Measurements from ENCODE around the gene UPK1B.
A peak's percentile ranks its signal among the peaks of the same experiment; 100 is the strongest.
"Not testable (repeated sequence)": the region's sequence is repeated elsewhere in the genome, so short reads cannot be mapped to it uniquely, and the experiment has no call there.

UPK1B gene

DNA sequence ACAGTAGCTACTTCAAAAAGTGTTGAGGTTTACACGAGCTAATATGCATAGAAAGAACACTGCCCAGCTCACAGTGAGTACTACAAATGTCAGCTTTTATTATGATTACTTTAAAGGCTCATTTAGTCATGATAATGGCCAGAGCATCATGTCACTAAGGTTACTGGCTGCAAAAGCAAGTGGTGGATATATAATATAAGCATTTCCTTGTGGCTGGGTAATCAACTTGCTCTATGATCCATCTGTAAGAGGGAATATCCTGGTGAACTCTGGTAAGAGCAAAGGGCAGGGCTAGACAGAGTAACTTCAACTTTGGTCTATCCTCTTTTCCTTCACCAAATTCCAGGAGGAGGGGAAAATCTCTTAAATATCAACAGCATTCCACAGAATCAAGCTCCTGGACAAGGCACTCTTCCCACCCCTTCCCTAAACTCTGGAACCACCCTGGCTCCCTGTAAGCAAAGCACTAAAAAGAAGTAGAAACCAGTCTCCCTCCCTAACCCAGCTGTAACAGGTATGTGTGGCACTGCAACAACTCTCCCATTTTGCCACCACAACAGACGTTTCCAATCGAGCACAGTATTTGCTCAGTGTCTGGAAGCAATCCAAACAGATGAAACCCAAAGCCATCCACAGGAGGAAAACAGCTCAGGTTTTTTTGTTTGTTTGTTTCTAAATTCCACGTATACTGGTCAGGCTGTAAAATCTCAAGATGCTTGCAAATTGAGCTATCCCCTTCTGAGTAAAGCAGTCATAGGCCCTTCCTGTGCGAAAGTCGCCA lies 53.9 kb downstream of the UPK1B start:
- DNase-seq: no peak

DNA sequence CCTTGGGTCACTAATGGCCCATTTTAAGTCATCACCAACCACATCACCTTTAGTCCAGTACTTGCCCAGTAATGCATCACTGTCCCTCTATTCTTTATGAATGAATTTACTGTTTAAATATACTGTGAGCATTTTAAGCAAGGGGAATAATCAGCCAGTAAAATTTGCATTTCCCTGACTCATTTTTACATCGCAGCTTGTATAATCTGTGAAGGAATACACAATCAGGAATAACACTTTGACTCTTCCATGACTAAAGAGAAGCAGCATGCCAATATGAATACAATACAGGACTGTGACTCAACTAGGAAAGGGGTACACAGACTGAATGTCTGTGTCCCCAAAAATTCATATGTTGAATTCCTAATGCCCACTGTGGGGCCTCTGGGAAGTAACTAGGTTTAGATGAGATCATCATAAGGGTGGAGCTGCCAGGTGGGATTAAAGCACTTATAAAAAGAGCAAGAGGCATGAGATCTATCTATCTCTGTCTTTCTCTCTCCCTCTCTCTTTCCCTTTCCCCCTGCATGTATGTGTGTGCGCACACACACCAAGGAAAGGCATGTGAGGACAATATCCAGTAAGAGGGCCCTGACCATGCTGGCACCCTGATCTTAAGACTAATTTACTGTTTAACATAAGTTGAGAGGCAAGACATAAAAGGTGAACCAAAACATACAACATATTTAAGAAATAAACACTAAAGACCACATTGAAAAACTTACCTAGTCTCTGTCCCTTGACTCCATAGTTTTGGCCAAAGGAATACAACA lies 55.2 kb downstream of the UPK1B start:
- DNase-seq: no peak

DNA sequence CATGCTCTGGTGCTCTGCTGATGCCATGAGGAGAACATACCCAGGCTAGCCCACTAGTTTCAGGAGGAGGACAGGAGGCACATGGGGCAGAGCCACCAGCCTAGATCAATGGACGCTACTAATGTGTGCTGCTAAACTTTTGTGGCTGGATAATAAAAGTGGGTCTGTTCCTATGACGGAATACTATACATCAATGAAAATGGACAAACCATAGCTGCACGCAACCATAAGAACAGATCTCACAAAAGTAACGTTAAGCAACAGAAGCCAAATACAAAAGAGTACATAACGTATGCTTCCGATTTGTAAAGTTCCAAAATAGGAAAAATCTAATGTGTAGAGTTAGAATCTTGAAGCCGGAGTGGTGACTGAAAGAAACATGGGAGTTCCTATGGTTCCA lies 55.8 kb downstream of the UPK1B start:
- DNase-seq: no peak

DNA sequence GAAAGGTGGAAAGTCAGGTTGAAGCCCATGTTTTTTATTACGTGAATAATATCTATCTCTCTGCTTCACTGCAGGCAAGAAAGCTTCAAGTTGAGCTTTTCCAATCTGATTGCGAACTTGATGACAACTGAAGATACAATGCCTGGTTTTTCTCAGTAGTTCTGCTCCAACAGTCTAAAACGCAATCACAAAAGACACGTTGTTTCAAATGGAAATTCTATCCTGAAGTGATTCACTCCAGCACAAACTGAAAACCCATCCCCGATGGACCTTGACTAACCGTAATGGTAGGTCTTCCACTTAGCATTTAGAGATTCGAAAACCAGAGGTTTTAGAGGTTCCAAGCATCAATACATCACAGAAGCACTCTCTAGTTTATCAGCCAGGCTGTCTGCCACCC lies 56.7 kb downstream of the UPK1B start:
- DNase-seq: no peak

DNA sequence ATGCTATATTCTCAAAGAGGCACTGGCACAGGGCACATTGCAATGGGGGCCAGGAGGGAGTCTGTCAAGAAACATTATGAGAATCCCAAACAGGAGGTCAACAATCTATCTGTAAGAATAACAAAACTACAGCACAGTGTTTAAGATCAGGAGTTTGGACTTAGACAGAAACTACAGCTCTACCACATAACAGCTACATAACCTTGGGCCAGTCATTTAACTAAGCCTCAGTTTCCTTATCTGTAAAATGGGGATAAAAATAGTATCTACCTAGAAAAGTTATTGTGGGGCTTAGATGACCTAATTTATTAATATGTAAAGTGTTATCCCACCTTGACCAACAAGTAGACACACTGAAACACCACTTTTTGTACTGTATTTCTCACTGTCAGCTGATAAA lies 57.3 kb downstream of the UPK1B start:
- DNase-seq: no peak

DNA sequence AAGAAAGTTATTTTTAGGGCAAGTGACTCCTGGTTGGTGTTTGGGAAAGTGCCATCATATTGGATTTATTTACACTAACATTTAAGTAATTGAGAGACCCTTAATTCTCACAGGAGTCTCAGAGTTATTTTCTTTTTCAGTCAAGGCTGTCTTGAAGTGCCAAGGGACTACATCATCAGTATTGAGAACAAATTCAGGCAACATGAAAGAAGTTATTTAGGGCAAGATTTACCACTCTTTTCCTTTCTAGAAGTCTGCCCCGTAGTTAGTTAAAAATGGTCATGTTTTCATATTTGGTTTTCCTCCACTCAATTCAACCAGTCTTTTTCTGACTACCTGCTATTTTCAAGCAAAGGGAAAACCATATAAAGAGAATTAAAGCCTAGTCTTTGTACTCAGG lies 61.2 kb downstream of the UPK1B start:
- DNase-seq: no peak

DNA sequence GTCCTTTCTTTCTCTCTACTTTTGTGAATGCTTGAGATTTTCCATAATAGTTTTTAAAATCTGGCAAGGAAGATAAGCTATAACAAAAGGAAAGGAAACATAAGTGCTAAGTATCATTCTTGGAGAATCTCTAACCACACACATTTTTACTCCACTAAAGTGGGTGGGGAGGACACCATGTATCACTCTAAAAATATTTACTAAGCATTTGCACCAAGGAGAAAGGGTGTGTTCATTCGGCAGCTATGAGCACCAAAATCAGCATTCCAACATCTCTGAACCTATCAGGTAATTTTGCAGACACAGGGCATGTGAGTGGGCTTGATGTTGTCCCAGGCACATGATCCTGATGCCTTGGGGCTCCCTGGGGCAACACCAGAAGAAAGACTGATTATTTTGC lies 61.8 kb downstream of the UPK1B start:
- DNase-seq: no peak

GRCh38 chr3:119236756-119237155 lies 63.4 kb downstream of the UPK1B start:
- DNase-seq: no peak

DNA sequence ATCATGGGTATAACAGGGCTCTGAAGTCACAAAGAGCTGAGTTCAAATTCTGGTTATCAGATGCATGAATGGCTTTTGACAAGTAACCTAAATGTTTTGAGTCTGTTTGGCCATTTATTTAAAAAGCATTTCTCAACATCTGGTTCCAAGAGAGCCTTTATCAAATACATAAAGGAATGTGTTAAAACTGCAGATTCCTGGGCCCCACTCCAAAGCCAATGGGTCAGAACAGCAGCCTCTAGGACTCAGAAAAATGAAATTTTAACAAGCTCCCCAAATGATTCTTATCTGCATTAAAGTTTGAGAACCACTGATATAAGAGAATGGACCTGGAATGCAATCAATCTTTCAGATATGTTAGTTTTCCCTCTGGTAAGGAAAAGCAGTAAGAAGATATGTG lies 63.9 kb downstream of the UPK1B start:
- no peak for DNase-seq

GRCh38 chr3:119238363-119238762 lies 65.0 kb downstream of the UPK1B start:
- no peak for DNase-seq

DNA sequence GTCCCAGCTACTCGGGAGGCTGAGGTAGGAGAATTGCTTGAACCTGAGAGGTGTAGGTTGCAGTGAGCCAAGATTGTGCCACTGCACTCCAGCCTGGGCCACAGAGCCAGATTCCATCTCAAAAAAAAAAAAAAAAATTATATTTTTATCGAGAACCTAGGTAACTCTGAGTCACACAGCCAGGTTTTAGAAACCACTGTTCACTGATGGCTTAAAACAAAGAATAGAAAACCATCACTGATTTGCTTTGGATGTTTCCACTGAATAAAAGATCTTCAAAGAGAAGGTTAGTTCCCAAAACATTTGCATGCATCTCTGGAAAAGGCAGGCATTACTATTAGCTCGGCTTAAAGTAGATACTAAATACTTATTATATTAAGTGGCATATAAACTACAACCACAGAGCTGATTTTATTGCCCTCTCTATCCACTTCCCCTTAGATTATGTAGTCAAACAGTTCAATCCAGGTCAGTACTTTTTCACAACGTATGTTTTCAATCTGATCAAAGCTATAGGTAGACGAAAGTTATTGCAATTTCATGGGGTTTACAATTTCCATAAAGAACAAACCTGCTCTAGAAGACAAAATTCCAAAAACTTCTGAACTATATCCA lies 65.9 kb downstream of the UPK1B start:
- DNase-seq: no peak

DNA sequence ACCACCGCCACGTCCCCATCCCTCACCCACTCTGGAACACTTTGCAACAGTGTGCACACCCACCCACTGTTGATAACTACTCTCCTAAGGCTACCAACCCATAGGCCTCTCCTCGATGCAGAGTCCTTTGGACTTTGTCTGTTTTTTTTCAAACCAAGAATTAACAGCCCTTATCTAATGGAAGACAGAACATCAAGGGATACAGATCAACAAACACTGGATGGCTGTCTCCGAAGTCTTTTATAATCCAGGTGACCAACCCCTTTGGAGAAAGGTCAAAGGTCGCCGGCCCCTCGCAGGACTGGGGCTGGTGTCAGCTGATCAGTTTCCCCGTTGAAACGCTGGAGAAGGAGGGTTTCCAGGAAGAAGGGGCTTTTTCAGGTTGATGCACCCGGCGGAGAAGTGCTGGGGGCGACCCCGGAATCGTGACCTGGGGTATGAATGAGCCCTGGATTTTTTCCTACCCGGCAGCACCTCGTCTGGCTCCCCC lies 66.7 kb downstream of the UPK1B start:
- DNase-seq: no peak

DNA sequence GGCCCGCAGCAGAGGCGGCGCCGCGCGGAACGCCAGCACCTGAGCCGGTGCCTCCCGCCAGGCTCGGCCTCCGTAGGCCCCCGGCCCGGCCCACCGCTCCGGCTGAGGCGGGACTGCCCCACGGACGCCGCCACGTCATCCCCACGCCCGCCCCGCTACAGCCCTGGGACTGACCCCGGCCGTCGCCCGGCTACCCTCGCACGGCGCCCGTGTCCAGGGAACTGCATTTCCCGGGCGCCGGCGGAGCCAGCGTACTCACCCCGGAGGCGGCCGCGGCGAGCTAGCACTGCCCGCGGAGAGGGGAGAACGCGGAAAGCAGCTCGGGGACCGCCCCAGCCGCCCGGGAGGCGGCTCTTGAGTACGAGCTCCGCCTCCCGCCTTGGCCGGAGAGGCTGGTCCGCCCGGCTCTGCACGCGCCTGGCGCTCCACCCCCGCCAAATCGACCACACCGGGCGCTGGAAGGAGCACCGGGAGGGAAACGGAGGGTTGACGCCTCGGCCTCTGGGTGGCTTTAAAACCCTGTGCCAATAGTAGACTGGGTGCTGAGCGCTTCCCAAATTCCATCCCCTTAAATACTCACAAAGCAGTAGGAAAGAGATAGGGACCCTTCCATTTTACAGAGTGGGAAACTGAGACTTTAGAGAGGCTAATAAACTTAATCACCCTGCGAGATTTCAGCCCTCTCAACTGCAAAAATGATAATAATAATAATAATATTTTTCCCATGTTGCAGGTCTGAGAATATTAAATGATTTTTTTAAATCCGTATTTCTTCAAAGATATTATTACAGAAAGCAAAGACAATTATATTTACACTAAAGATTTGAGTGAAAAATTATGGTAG lies 67.4 kb downstream of the UPK1B start, which contains the start of gene B4GALT4:
B4GALT4 (minus strand) TSS at position 288 of the 844 bp plus-strand sequence. CDS start 10,779 bp downstream, outside the sequence.
- peak; percentile 61 to 67 for DNase-seq

- not testable (repeated sequence) for DNase-seq
Observed at GRCh38 chr3:119242387-119243057, 69.1 kb downstream of the UPK1B start.

GRCh38 chr3:119243058-119243529 lies 69.7 kb downstream of the UPK1B start:
- not testable (repeated sequence) for DNase-seq

- DNase-seq: no peak
Observed at GRCh38 chr3:119243712-119244111, 70.3 kb downstream of the UPK1B start.

- no peak for DNase-seq
Observed at GRCh38 chr3:119245778-119246177, 72.4 kb downstream of the UPK1B start.
